Mesothelial cell of epicardium (in vitro differentiated cells): ENCODE results near the gene SPAG7. TPM values are rescaled to one million over a fixed set of nuclear protein-coding genes. Genes with fewer than 3 reads are reported as not detected.
A peak's percentile ranks its signal among the peaks of the same experiment; 100 is the strongest.

Experiments
- DNase-seq, 2 experiments: peaks; one replicate each; pipeline ENCODE4 v3.0.0; 2021; ENCODE audit warnings: low spot score in 2 of 2; ENCODE audit not compliant: unreplicated experiment in 2 of 2
- H3K27ac Mint-ChIP-seq: 2 replicates; pipeline ENCODE4 v1.8.0; 2021; ENCODE audit warnings: mixed read lengths
- H3K27me3 Mint-ChIP-seq: 2 replicates; pipeline ENCODE4 v1.8.0; 2021; ENCODE audit warnings: low read depth, mixed read lengths
- H3K36me3 Mint-ChIP-seq: 2 replicates; pipeline ENCODE4 v1.8.0; 2021; ENCODE audit warnings: mixed read lengths
- H3K4me1 Mint-ChIP-seq: 2 replicates; pipeline ENCODE4 v1.8.0; 2021; ENCODE audit warnings: mixed read lengths
- H3K4me3 Mint-ChIP-seq: 2 replicates; pipeline ENCODE4 v1.8.0; 2021; ENCODE audit warnings: mild to moderate bottlenecking, moderate library complexity, mixed read lengths
- H3K9me3 Mint-ChIP-seq: 2 replicates; pipeline ENCODE4 v1.8.0; 2021; ENCODE audit warnings: mixed read lengths
- microRNA-seq: library from miRNA; unstranded; fragments of <30 nt; microRNA quantifications from one replicate; pipeline ENCODE4 v1.2.0, GENCODE V29; 2021; ENCODE audit warnings: inconsistent platforms, mixed read lengths
- total RNA-seq: library from RNA; stranded (reverse); gene quantifications from 3 replicates; pipeline ENCODE4 v1.2.1, GENCODE V29; 2021
- TF ChIP-seq, protein P1 (sequence below): fragments of 200-600 bp; sonication (generic); IDR thresholded peaks from one replicate; pipeline ENCODE4 v1.5.0; 2021; ENCODE audit warnings: antibody characterized with exemption; ENCODE audit not compliant: unreplicated experiment

Gene SPAG7
- total RNA-seq, 1 donor from 2014 or later, result 72.8 TPM

DNA sequence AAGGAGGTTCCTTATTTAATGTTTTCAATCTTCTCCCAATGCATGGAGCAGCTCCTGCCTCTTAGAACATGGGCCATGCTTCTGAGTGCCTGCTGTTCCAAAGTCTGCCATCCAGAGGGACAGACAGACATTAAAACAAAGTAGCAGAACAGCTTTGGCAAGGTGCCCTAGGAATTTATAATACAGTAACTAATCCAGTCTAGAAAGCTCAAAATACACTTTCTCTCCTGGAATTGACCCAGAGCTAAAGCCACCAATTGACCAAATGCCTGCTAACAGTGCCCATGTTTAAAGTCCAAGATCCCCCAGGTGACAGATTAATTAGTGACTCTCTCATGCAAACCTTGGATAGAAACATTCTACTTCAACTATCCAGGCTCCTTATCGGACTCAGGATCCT lies 53.6 kb downstream of the SPAG7 start:
- peaks cover 17% of the 10 kb centered on the region for H3K4me1 Mint-ChIP-seq
- no peaks in the 10 kb centered on the region for H3K9me3 Mint-ChIP-seq
- DNase-seq, result no peak
- TF ChIP-seq, protein P1, sequence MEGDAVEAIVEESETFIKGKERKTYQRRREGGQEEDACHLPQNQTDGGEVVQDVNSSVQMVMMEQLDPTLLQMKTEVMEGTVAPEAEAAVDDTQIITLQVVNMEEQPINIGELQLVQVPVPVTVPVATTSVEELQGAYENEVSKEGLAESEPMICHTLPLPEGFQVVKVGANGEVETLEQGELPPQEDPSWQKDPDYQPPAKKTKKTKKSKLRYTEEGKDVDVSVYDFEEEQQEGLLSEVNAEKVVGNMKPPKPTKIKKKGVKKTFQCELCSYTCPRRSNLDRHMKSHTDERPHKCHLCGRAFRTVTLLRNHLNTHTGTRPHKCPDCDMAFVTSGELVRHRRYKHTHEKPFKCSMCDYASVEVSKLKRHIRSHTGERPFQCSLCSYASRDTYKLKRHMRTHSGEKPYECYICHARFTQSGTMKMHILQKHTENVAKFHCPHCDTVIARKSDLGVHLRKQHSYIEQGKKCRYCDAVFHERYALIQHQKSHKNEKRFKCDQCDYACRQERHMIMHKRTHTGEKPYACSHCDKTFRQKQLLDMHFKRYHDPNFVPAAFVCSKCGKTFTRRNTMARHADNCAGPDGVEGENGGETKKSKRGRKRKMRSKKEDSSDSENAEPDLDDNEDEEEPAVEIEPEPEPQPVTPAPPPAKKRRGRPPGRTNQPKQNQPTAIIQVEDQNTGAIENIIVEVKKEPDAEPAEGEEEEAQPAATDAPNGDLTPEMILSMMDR, result no peak
- H3K27me3 Mint-ChIP-seq, result no peaks in the 10 kb centered on the region
- peak overlapping the region; percentile 22 for H3K27ac Mint-ChIP-seq
- H3K36me3 Mint-ChIP-seq, result no peaks in the 10 kb centered on the region
- no peak overlapping the region for H3K4me3 Mint-ChIP-seq

Small RNA genes within 50 kb of the gene (microRNA-seq; reads per million reads assigned to microRNA genes)
- not detected for gene MIR6864
- 0.88 reads per million for gene MIR6865

Other genes with a start within 250 kb of the SPAG7 start
- gene MED11, start 236.4 kb downstream of the SPAG7 start, total RNA-seq, result 11.8 to 15.8 TPM (median 15.5 TPM) in 3 replicates
- 0.78 to 0.93 TPM (median 0.81 TPM) in 3 replicates for gene ZMYND15, start 228.0 kb downstream of the SPAG7 start, total RNA-seq
- 7.6 to 8.8 TPM (median 8.1 TPM) in 3 replicates for gene CXCL16, start 227.9 kb downstream of the SPAG7 start, total RNA-seq
- gene TM4SF5, start 195.9 kb downstream of the SPAG7 start, total RNA-seq, result not detected in 3 replicates
- gene VMO1, start 181.5 kb downstream of the SPAG7 start, total RNA-seq, result 2.3 to 2.6 TPM (median 2.5 TPM) in 3 replicates
- 0.22 TPM in 1 of 3 replicates, not detected in the others for gene GLTPD2, start 178.9 kb downstream of the SPAG7 start, total RNA-seq
- 98.2 to 102 TPM (median 102 TPM) in 3 replicates for gene PSMB6, start 171.7 kb downstream of the SPAG7 start, total RNA-seq
- 77.3 to 83.6 TPM (median 82.5 TPM) in 3 replicates for gene PLD2, start 160.7 kb downstream of the SPAG7 start, total RNA-seq
- gene MINK1, start 134.5 kb downstream of the SPAG7 start, total RNA-seq, result 113 to 117 TPM (median 114 TPM) in 3 replicates
- gene C17orf107, start 68.3 kb downstream of the SPAG7 start, total RNA-seq, result 8.6 to 9.3 TPM (median 9.2 TPM) in 3 replicates
- gene CHRNE, start 64.7 kb downstream of the SPAG7 start, total RNA-seq, result 1.5 to 1.9 TPM (median 1.7 TPM) in 3 replicates
- not detected in 3 replicates for gene GP1BA, start 35.5 kb downstream of the SPAG7 start, total RNA-seq
- gene SLC25A11, start 27.8 kb downstream of the SPAG7 start, total RNA-seq, result 52.5 to 54.2 TPM (median 53.9 TPM) in 3 replicates
- 72.3 to 74.6 TPM (median 73.1 TPM) in 3 replicates for gene RNF167, start 27.5 kb downstream of the SPAG7 start, total RNA-seq
- 357 to 377 TPM (median 370 TPM) in 3 replicates for gene PFN1, start 19.3 kb downstream of the SPAG7 start, total RNA-seq
- 21.2 to 25.3 TPM (median 22.4 TPM) in 3 replicates for gene ENO3, start 16.7 kb downstream of the SPAG7 start, total RNA-seq
- gene CAMTA2, start 19.9 kb upstream of the SPAG7 start, total RNA-seq, result 27.0 to 31.6 TPM (median 31.2 TPM) in 3 replicates
- gene INCA1, start 29.7 kb upstream of the SPAG7 start, total RNA-seq, result 1.7 to 3.1 TPM (median 2.7 TPM) in 3 replicates
- gene KIF1C, start 30.1 kb upstream of the SPAG7 start, total RNA-seq, result 78.5 to 82.9 TPM (median 81.7 TPM) in 3 replicates
- 0.20 to 0.54 TPM (median 0.38 TPM) in 3 replicates for gene SLC52A1, start 67.6 kb upstream of the SPAG7 start, total RNA-seq
- gene ZFP3, start 110.7 kb upstream of the SPAG7 start, total RNA-seq, result 0.96 to 1.0 TPM (median 1.00 TPM) in 3 replicates
- gene ZNF232, start 144.1 kb upstream of the SPAG7 start, total RNA-seq, result 27.1 to 29.9 TPM (median 27.2 TPM) in 3 replicates
- 0.38 to 0.54 TPM (median 0.42 TPM) in 3 replicates for gene USP6, start 148.2 kb upstream of the SPAG7 start, total RNA-seq
- gene ZNF594, start 224.1 kb upstream of the SPAG7 start, total RNA-seq, result 18.3 to 21.0 TPM (median 18.9 TPM) in 3 replicates